ENCODE measurements around the gene PPM1H.

GRCh38 chr12:62960324-62960723 lies 25.4 kb upstream of the PPM1H start:
- TF ChIP-seq CTCF (IDR thresholded peaks at IDR 0.05; ENCODE audit: borderline replicate concordance, extremely low read depth, low read length, poor library complexity, severe bottlenecking): no peak
- no peak for TF ChIP-seq EZH2 (IDR thresholded peaks at IDR 0.05; ENCODE audit: borderline replicate concordance, low read depth, low read length, severe bottlenecking)
